Nephron progenitor cell (in vitro differentiated cells): ENCODE measurements around the gene DRAM1.
"Not testable (repeated sequence)": the region's sequence is repeated elsewhere in the genome, so short reads cannot be mapped to it uniquely, and the experiment has no call there.

Source experiments
- DNase-seq: peaks from one replicate; pipeline ENCODE4 v3.0.0; 2021
- H3K27ac Mint-ChIP-seq: 2 replicates; pipeline ENCODE4 v1.8.0; 2021; ENCODE audit warnings: mild to moderate bottlenecking, moderate library complexity, mixed read lengths
- H3K27me3 Mint-ChIP-seq: 2 replicates; pipeline ENCODE4 v1.8.0; 2021; ENCODE audit warnings: mild to moderate bottlenecking, low read depth, mixed read lengths; ENCODE audit not compliant: poor library complexity
- H3K36me3 Mint-ChIP-seq: 2 replicates; pipeline ENCODE4 v1.8.0; 2021; ENCODE audit warnings: low read depth, mixed read lengths
- H3K4me1 Mint-ChIP-seq: 2 replicates; pipeline ENCODE4 v1.8.0; 2021; ENCODE audit warnings: mixed read lengths
- H3K4me3 Mint-ChIP-seq: 2 replicates; pipeline ENCODE4 v1.8.0; 2021; ENCODE audit warnings: mild to moderate bottlenecking, moderate library complexity, mixed read lengths
- H3K9me3 Mint-ChIP-seq: 2 replicates; pipeline ENCODE4 v1.8.0; 2021; ENCODE audit warnings: mild to moderate bottlenecking, moderate library complexity, mixed read lengths
- CTCF ChIP-seq: fragments of 200-600 bp; sonication (generic); IDR thresholded peaks from 2 replicates; pipeline ENCODE4 v1.5.0; 2021; ENCODE audit warnings: antibody characterized with exemption

Gene DRAM1

GRCh38 chr12:101866615-101867373, 10.6 kb upstream of the DRAM1 start:
- H3K27ac Mint-ChIP-seq: no peak overlapping the region
- H3K4me1 Mint-ChIP-seq: peaks cover 12% of the 10 kb centered on the region
- no peak for TF ChIP-seq CTCF
- DNase-seq: no peak
- H3K9me3 Mint-ChIP-seq: peaks cover 44% of the 10 kb centered on the region
- H3K27me3 Mint-ChIP-seq: peaks cover 8% of the 10 kb centered on the region
- H3K36me3 Mint-ChIP-seq: no peaks in the 10 kb centered on the region
- H3K4me3 Mint-ChIP-seq: no peak overlapping the region

- DNase-seq: not testable (repeated sequence)
Observed at GRCh38 chr12:101867619-101868018, 9.8 kb upstream of the DRAM1 start.

DNA sequence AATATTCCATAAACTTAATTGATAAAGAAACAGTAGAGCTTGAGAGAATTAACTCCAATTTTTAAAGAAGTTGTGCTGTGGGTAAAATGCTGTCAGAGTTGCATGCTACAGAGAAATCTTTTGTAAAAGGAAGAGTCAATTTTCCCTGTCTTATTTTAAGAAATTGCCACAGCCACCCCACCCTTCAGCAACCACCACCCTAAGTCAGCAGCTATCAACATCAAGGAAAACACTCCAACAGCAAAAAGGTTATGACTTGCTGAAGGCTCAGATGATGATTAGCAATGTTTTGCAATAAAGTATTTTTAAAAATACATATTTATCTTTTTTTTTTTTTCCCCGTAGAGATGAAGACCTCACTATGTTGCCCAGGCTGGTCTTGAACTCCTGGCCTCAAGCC, 6.5 kb upstream of the DRAM1 start:
- no peak for DNase-seq
- Mint-ChIP-seq H3K4me1 (peaks cover 12% of the 10 kb centered on the region), H3K27me3 (peaks cover 2% of the 10 kb centered on the region), H3K4me3 (no peak overlapping the region), H3K27ac (no peak overlapping the region), H3K9me3 (peaks cover 24% of the 10 kb centered on the region), H3K36me3 (no peaks in the 10 kb centered on the region)
- TF ChIP-seq CTCF: no peak

More at GRCh38 chr12:101867619-101868018, 9.8 kb upstream of the DRAM1 start:
- peaks cover 44% of the 10 kb centered on the region for H3K9me3 Mint-ChIP-seq
- not testable (repeated sequence) for H3K4me3 Mint-ChIP-seq, H3K27me3 Mint-ChIP-seq, H3K36me3 Mint-ChIP-seq, H3K27ac Mint-ChIP-seq
- H3K4me1 Mint-ChIP-seq: peaks cover 12% of the 10 kb centered on the region

GRCh38 chr12:101875162-101875561, 2.2 kb upstream of the DRAM1 start:
- H3K4me1 Mint-ChIP-seq: peaks cover 13% of the 10 kb centered on the region
- DNase-seq: no peak
- H3K36me3 Mint-ChIP-seq: peaks cover 4% of the 10 kb centered on the region
- peaks cover 19% of the 10 kb centered on the region for H3K27me3 Mint-ChIP-seq
- no peak overlapping the region for H3K4me3 Mint-ChIP-seq
- no peak for TF ChIP-seq CTCF
- H3K27ac Mint-ChIP-seq: no peak overlapping the region
- H3K9me3 Mint-ChIP-seq: peaks cover 4% of the 10 kb centered on the region

GRCh38 chr12:101876322-101876860, 989 bp upstream of the DRAM1 start:
- Mint-ChIP-seq H3K27ac (no peak overlapping the region), H3K27me3 (peaks cover 25% of the 10 kb centered on the region), H3K4me1 (peaks cover 13% of the 10 kb centered on the region), H3K36me3 (peaks cover 4% of the 10 kb centered on the region), H3K4me3 (peak overlapping the region; percentile 71), H3K9me3 (peaks cover 4% of the 10 kb centered on the region)
- DNase-seq: no peak
- no peak for TF ChIP-seq CTCF

DNA sequence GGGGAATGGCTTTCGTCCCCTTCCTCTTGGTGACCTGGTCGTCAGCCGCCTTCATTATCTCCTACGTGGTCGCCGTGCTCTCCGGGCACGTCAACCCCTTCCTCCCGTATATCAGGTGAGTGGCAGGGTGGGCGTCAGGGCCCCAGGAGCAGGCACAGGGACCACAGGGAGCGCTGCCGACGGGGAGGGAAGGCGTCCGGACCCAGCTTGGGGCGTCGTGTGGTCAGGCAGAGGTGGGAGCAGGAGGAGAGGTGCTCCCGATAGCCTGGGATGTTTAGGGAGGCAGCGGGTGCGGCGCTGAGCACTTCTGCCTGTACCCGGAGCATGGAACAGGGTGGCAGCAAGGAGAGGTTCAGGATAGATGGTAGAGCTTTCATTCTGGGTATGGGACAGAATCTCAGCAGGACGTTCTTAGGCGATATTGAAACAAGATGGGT, 444 bp downstream of the DRAM1 start:
- no peak for DNase-seq
- Mint-ChIP-seq H3K9me3 (peaks cover 4% of the 10 kb centered on the region), H3K27me3 (peaks cover 26% of the 10 kb centered on the region), H3K4me3 (peak overlapping the region; percentile 90), H3K27ac (no peak overlapping the region), H3K4me1 (peaks cover 13% of the 10 kb centered on the region), H3K36me3 (peaks cover 4% of the 10 kb centered on the region)
- TF ChIP-seq CTCF: no peak
